HG03097 (cell line): ENCODE measurements around the gene PRADC1.
"Not testable (repeated sequence)": the region's sequence is repeated elsewhere in the genome, so short reads cannot be mapped to it uniquely, and the experiment has no call there.

ENCODE experiments used
- ATAC-seq: cut with Tn5 transposase; IDR thresholded peaks from one replicate; pipeline ENCODE4 v1.9.1; 2021; ENCODE audit not compliant: unreplicated experiment, low FRiP score

The PRADC1 gene

DNA sequence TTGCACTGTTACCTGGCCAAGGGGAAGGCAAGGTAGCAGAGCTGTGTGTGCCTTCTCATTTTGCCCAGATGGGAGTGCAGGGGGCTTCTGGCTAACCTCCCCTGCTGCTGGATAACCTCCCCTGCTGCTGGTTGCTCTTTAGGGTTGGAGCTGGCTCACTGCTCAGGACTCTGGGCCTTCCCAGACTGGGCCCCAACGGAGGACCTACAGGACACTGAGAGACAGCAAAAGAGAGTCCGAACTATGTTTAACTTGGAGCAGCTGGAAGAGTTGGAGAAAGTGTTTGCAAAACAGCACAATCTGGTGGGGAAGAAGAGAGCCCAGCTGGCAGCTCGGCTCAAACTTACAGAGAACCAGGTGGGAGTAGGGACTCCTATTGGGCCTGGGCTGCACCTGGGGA, 24.8 kb downstream of the PRADC1 start:
- no peak for ATAC-seq

DNA sequence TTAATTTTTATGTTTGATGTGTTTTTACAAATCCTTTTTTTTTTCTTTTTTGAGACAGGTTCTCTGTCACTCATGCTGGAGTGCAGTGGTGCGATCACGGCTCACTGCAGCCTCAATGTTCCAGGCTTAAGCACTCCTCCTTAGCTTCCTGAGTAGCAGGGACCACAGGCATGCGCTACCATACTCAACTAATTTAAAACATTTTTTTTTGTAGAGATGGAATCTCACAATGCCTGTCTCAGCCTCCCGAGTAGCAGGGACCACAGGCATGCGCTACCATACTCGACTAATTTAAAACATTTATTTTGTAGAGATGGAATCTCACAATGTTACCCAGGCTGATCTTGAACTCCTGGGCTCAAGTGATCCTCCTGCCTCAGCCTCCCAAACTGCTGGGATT, 27.4 kb downstream of the PRADC1 start:
- ATAC-seq: no peak

DNA sequence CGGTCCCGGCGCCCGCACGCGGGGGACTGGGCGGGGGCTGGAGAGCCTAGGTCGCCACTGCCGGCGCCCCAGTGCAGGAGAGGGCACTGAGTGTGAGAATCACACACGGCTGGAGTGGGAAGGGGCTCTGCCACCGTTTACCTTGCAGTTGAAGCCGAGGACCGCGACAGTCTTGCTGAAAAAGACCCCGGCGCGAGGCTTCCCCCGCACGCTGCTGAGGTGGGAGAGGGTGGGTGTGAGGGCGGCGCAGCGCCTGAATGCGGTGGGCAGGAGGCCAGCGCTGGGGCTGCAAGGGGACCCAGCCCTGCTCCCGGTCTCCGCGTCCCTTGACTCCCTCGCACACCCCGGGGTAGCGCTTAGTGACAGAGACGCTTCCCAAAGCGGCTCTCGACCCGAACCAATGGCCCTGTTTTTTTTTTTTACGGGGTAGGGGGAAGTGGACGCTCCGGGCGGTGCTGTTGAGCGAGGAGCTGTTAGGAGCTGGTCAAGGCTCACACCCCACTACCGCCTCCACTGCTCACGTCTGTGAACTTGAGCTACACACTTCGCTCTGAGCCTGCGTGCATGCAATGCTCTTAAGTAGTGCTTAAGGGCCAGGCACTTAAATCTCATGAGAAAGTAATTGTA, 29.9 kb downstream of the PRADC1 start:
- no peak for ATAC-seq

- ATAC-seq: no peak
Measured at GRCh38 chr2:73202156-73203054, 30.6 kb downstream of the PRADC1 start, which contains the start of gene NOTO. Gene NOTO (plus strand): TSS chr2:73202574. CDS start chr2:73202667, 93 bp downstream.

- not testable (repeated sequence) for ATAC-seq
Measured at GRCh38 chr2:73200281-73200680, 32.8 kb downstream of the PRADC1 start.

GRCh38 chr2:73197579-73197978, 35.5 kb downstream of the PRADC1 start:
- no peak for ATAC-seq

GRCh38 chr2:73187549-73187948, 45.5 kb downstream of the PRADC1 start:
- ATAC-seq: no peak

DNA sequence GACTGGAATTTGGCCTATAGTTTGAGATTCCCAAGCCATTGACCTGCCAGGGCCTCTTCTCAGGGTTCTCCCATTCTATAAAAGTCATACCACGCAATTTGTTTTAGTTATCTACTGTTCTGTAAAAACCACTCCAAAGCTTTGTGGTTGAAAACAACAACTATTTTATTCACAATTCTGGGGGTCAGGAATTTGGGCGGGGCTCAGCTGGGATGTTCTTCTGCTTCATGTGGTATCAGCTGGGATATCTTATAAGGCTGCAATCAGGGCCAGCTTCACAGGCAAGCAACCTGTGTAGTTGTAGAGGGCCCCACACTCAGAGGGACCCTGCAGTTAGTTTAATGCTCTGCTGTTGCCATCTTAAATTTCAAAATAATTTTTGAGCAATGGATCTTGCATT, 47.1 kb downstream of the PRADC1 start:
- ATAC-seq: no peak
